Esophagus mucosa (tissue), 1 donor: ENCODE results near the gene GARIN5A. TPM values are rescaled to one million over a fixed set of nuclear protein-coding genes. Genes with fewer than 3 reads are reported as not detected.
"Not testable (repeated sequence)": the region's sequence is repeated elsewhere in the genome, so short reads cannot be mapped to it uniquely, and the experiment has no call there.

Experiments used
- ATAC-seq: fragments of 200-7000 bp; cut with Tn5 transposase; one replicate; pipeline ENCODE4 v1.9.1; 2020
- total RNA-seq: library from RNA; stranded (reverse); gene quantifications from one replicate; pipeline ENCODE4 v1.2.4, GENCODE V29; 2023
- donor health status: DM: yes; HTN: yes; CAD: no.

The GARIN5A gene
- total RNA-seq, 1 donor from 2014 or later = 1.1 TPM

DNA sequence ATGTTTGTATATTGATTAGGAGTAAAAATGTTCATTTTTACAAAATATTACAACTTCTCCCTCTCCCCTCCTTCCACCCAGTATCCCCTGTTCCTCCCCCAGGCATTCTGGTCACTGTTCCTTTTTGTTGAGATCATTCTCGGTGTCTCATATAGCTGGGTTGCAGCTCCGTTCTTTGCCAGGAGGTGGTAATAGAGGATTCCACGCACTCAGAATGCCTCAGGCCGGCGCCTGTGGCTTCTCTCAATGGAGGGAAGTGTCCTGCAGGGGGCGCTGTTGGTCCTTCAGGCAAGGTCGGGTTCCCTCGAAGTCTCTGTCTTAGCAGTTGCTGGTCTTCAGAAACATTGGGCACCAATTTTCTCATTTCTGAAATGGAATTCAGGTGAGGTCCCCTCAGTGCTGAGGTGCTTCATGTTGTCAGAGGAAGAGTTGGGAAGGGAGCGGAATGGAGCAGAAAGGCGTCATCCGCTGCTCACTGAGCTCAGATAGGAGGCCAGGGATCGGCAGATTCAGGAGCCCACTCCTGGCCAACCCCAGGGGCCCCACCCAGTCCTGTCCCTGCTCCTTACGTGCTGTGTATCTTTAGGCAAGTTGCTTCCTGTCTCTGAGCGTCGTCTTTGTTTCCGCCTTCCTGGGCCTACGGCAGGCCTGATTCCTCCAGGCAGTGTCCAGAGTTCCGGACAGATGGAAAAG is 10.3 kb upstream of the GARIN5A start:
- ATAC-seq = no peak

DNA sequence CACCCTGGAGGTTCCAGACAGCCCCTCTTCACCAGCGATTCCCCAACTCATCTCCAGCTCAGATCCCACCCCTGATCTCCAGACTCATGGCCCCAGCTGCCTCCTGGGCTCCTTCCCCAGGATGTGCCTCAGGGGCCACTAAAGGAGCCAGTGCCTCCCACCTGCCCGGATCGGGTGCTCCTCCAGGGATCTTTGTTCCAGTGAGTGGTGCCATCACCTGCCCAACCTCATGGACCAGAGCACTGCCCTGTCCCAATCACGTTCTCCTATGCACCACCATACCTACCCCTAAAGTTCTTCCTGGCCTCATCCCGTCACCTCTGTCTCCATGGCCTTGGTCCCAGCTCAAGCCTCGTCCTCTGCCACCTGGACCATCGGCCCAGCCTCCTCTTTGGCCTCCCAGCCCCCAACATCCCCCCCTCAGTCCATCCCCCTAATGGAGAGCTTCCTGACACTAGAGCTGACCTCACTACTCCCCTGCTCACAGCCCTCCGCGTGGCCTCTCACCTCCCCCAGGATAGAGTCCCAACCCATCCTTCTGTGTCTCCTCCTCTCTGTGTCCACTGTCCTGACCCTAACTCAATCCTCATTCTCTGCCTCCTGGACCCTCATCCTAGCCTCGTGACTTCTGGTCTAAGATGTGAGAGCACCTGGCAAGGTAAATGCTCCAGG is 8.8 kb upstream of the GARIN5A start:
- ATAC-seq = no peak

DNA sequence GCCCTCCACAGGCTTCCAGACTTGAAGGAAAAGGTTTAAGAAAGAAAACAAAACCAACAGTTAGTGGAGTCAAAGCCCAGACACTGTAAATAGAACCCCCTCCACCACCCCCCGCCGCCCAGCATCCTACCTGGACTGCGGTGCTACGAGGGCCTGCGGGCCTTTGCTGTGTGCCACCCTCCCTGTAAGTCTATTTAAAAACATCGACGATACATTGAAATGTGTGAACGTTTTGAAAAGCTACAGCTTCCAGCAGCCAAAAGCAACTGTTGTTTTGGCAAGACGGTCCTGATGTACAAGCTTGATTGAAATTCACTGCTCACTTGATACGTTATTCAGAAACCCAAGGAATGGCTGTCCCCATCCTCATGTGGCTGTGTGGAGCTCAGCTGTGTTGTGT is 6.3 kb upstream of the GARIN5A start:
- ATAC-seq = no peak

DNA sequence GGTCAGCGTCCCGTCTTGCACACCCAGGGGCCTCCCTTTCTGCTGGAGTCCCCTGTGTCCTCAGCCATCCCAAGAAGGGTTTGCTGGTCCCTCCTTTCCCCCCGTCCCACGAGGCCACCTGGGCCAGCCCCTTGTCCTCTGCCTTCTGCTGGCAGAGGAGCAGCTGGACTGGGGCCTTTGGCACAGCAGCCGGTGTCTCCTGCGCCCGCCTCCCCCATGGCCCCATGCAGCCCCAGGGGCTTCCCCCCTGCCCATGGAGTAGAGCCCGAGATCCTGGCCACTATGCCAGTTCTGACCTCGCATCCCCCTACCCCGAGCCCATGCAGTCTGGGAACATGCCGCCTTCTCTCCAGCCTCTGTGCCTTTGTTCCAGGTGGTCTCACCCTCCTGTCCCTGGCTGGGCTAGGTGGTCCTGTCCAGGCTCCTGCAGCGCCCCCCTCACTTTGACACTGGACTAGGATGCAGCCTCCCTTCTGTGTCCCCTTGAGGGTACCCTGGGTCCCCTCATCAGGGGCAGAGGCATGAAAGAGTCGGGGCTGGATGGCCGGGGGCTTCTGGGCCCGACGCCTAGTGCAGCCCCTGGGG is 5.7 kb upstream of the GARIN5A start:
- ATAC-seq = no peak

DNA sequence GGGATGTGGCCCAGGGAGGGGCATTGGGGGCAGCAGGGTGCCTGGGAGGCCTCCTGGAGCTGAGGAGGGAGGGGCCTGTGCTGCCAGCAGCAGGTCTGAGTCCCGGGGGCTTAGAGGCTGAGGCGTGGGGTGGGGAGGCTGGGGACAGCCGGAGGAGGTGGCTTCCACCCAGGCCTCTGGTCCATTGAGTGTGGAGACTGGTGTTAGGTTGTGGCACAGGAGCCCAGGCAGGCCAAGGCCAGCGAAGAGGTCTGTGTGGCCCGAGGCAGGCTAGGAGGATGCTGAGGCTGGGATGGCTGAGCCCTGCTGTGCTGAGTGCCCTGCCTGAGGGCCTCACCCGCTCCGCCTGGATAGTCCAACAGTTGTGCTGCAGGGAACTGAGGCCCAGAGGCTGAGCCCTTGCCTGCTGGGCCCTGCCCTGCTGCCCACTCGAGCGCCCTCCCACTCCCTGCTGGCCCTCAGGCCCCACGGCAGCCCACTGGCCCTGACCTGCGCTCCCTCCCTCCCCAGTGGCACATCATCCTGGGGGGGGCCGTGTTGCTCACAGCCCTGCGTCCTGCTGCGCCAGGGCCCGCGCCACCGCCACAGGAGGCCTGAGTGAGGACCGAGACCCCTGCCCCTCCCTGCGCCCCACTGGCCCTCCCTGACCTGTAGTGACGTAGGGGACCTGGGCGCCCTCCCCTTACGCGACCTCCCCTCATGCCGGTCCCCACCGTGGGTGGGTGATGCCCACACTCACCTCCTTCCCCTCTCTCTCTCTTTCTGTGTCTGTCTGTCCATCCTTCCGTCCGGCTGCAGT is 4.9 kb upstream of the GARIN5A start:
- no peak for ATAC-seq

DNA sequence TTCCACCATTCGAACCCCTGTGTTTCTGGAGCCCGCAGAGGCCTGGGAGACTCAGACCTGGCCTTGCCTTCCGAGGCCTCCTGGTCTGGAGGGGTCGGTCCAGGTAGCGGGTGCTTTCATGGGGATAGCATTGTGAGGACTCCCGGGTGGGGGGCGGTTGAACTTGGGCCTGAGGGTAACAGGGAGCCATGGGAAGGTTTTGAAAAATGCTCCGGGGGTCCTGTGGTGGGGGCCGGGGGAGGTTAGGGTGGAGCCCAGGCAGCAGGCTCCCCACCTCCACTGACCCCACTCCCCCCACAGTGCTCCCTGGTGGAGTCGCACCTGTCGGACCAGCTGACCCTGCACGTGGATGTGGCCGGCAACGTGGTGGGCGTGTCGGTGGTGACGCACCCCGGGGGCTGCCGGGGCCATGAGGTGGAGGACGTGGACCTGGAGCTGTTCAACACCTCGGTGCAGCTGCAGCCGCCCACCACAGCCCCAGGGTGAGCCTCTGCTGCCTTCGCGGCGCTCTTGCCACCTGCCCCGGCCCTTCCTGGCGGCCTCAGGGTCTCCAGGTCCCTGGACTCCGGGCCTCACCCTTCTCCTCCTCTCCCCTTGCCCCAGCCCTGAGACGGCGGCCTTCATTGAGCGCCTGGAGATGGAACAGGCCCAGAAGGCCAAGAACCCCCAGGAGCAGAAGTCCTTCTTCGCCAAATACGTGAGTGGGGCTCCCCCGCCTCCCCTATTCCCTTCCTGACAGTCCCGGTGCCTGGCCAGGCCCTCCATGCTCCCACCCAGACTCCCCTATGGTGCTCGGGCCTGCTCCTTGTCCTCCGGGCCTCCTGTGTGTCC is 3.8 kb upstream of the GARIN5A start:
- no peak for ATAC-seq

DNA sequence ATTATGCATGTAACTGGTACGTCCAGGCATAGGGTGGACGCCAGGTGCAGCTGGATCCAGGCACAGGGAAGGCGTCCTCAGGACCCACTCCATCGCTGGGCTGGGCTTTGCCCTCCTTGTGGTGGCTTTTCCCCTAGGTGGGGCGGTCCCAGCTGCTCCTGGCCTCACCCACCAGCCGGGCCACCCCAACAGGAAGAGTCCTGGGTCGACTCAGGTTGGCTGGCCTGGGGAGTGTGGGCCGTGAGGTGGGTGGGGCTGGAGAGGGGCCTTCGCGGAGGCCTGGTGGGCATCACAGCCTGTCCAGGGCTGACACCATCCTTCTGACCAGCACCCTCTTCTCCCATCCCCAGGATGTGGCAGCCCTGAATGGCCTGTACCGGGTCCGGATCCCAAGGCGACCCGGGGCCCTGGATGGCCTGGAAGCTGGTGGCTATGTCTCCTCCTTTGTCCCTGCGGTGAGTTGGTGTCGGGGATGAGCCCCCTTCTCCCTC is 3.2 kb upstream of the GARIN5A start:
- ATAC-seq = no peak

DNA sequence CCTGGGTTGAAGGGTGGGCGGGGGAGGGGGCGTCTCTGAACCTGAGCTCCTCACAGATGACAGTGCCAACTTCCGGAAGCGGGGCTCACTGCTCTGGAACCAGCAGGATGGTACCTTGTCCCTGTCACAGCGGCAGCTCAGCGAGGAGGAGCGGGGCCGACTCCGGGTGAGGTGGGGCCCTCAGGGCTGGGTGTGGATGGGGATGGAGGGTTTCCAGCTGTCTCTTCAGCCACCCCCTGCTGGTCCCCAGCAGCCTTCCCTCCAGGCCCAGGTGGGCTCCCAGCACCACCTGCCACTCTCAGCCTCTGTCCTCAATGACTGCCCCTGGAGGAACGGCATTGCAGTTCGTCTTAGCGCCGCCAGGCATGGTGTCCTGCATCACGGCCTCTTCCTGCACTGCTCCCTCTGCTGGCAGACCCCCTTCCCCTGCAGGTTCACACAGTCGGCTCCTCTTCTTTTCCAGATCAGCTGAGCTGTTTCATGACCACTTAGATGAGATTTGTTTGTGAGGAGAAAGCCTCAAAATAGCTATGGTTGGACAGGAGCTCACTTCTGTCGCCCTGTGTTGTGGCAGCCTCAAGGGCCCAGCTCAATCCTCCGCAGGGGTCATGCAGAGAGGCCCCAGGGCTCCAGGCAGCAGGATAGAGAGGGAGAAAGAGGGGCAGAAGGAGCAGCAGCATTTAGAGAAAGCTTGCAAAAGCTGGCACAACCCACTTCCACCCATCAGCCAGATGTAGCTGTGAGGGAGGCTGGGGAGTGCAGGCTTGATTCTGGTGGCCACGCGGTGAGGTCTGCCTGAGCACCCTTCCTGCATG is 2.5 kb upstream of the GARIN5A start:
- ATAC-seq = no peak

DNA sequence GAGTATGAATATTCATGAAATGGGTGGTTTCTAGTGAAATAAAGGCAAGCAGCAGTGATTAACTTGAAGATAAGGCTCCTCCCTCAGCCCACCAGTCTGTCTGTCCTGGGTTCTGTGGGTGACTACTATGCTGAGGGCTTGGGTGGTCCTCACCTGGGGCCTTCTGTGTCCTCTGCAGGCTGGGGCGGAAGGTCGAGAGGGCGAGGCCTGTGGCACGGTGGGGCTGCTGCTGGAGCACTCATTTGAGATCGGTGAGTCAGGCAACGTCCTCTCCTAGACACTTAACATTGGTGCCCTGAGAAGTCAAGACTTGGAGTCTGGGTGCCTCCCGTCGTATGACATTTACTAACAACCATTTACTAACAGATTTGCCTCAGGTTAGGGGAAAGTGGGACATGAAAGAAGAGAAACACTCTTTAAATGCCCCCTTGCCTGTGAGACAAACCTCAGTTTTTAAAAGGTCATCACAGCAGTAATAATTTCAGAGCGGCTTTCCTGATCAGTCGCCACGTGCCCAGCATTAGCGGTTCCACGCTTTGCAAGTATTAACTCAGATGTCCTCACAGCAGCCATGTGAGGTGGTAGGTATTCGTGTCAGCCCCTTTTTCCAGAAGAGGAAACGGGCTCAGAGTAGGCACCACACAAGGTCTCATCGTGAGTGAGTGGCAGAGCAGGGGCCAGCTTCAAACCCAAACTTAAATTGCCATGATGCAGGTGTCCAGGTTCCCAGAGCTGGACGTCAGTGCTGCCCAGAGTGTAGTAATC is 1.3 kb upstream of the GARIN5A start:
- no peak for ATAC-seq

DNA sequence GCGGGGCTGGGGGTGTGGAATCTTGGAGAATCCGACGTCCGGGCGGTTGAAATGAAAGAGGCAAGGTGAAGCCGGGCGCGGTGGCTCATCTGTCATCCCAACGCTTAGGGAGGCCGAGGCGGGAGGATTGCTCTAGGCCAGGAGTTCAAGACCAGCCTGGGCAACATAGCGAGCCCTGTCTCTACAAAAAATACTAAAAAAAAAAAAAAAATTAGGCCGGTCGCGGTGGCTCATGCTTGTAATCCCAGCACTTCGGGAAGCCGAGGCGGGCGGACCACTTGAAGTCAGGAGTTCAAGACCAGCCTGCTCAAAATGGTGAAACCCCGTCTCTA is 225 bp upstream of the GARIN5A start:
- no peak for ATAC-seq

DNA sequence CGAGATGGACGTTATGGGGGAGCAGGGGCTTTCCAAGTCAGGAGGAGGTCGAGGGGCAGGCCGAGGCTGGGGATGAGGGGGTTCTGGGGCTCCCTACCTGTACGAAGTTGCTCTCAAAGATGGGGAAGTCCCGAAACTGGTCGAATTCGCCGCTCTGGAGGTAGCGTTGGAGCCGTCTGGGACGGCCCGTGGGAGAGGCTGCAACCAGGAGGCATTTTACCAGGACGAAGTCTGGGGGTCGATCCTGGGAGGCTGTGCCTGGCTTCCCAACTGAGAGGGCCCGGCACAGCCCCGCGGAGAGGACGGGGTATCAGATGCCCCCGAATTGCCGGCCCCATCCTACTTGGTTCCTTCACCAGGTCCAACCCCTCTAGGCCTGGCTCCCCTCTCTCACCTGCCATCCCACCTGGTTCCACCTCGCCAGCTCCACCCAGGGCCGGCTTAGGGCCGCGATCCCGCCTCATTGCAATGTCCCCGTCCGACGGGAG is 868 bp downstream of the GARIN5A start:
- ATAC-seq = no peak

DNA sequence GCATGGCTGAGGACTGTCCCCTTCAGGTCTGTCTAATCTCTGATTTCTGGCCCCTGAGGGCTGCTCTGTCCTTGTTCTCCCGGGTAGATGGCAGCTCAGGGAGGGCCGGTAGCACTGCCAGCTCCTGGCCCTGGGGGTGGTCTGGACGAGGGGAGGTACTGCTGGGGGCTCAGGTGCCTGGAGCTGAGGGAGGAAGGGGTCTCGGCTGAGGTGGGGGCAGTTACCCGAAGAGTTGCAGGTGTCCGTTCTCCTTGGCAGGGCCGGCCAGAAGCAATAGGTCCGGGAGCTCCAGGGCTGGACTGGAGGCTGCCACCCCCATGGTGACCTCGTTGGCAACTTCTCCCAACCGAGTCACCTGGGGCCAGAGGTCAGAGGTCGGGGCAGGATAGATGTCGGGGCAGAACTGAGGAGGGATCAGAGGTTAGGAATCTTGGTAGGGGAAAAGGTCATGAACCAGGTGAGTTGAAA is 1.5 kb downstream of the GARIN5A start:
- ATAC-seq = no peak

DNA sequence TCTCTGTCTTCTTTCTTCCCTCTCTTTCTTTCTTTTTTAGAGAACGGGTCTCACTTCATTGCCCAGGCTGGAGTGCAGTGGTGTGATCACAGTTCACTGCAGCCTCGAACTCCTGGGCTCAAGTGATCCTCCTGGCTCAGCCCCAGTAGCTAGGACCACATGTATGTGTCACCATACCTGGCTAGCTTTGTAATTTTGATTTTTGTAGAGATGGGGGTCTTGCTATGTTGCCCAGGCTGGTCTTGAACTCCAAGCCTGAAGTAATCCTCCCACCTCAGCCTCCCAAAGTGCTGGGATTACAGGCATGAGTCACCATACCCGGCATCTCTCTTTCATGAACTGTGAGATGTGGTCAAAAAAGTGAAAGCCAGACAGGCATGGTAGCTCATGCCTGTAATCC is 3.3 kb downstream of the GARIN5A start:
- not testable (repeated sequence) for ATAC-seq

DNA sequence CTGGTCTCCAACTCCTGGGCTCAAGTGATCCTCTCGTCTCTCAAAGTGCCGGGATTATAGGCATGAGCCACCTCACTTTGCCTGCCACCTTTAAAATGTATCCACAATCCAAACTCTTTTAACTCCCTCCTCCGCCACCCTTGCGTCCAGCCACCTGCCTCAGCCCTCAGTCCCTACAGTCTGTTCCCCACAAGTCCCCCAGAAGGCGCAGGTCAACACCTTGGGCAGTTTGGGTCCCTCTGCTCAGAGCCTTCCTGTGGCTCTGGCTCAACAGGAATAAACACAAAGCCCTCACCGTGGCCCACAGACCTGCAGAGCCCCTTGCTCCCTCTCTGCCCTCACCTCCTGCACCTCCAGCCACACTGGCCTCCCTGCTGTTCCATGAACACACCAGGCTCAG is 7.8 kb downstream of the GARIN5A start:
- no peak for ATAC-seq

DNA sequence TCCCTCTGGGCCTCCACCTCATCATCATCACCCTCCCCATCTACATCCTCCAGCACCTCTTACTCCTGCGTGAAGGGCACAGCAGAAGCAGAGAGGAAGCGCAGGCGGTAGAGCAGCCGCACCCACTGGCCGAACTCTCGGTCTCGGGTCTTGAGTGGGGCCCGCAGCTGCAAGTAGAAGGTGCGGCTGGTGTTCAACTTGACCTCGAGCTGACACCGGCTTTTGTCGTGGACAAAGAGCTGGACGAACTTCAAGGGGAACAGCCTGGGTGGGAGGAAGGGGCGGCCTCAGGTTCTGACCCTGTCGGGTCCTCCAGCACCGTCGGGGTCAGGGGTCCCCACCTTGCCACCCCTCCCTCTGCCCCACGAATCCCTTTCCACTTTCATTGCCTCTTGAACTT is 9.1 kb downstream of the GARIN5A start:
- ATAC-seq = no peak

DNA sequence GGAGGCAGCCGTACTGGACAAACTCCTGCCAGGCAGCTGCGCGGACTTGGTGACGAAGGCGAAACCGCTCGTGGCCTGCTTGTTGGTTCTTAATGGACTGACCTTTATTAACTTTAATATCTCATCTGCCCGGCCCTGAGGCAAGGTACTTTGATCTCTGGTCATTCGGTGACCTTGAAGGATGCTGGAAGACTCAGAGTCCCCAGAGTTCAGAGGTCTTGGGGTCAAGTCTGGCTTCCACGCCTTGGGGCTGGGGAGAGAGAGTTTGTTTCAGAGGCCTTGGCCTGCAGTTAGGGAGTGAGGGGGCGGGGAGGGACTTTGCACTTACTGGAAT is 10.0 kb downstream of the GARIN5A start:
- ATAC-seq = no peak

DNA sequence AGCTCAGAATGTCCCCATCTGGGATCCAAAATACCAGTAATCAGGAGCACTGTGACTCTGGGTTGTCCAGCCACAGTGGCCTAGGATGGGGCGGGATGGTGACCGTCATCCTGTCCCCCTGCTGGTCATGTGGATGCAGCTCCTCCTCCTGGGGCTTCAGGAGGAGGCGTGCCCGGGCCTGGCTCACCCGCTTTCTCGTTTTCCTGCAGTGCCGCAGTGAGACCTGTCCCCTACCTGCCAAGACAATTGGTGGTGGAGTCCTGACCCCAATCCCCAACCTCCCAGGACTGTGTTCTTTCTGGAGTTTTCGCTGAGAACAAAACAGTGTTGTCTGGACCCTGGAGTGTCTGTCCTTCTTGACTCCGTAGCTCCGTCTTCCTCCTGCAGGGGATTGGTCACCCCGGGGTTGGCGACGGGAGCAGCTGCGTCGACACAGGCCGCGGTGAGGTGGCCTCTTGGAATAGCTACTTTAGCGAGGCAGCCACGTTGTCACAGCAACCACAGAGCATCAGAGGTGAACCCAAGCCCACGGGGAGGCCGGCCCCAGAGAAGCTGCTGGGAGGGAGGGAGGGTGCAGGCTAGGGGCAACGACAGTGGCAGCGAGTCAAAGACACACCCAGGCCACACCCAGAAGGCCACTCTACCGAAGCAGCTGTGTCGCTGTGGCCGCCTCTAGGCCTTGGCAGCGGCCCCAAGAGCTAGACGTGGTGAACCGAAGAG is 10.5 kb downstream of the GARIN5A start:
- no peak for ATAC-seq

DNA sequence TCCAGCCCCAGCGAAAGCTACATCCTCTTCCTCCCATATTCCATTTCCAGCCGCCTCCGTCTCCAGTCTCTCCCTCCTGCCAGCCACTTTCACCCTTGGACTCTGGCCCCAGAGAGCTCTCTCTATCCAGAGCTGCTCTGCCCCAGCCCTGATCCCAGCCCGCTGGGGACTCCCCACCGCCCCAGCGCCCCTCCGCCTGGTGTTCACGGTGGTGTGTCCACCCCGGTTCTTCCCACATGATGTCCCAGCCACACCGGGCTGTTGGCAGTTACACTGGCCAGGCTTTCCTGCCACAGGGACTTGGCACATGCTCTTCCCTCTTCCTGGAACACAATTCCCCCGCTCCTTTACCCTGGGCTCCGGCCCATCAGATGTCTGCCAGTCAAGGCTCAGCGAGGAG is 11.6 kb downstream of the GARIN5A start:
- ATAC-seq = no peak

DNA sequence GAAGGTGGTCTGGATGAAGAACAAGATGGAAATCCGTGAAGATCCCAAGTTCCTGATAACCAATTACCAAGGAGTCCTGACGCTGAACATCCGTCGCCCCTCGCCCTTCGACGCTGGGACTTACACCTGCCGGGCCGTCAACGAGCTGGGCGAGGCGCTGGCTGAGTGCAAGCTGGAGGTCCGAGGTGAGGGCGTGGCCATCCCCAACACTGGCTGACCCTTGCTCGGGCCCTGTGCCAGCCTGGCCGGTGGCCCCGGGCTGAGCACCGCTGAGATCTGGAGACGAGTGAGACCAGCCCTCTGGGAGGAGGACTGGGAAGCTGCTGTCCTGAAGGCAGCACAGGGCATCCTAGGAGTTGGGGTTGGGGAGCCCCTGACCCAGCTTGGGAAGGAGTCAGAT is 12.3 kb downstream of the GARIN5A start:
- ATAC-seq = no peak

DNA sequence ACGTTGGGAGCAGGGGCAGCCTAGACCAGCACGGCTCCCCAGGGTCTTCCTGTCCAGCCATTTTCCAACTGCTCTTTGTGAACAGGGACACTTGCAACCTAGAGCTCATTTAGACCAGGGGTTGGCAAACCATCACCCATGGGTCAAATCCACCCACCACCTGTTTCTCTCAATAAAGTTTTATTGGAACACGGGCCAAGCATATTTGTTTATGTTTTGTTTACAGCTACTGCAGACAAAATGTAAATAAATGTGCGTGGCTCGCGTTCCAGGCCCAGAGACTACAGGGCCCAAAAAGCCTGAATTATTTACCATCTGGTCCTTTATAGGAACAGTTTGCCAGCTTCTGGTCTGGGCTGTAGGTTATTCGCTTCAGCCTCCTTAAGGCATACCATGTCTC is 13.7 kb downstream of the GARIN5A start:
- ATAC-seq = no peak
